Measurements from ENCODE around the gene LASP1.
"Not testable (repeated sequence)": the region's sequence is repeated elsewhere in the genome, so short reads cannot be mapped to it uniquely, and the experiment has no call there.

LASP1 gene

GRCh38 chr17:38869526-38870258 lies at the start of gene LASP1:
LASP1 (plus strand) TSS chr17:38870058; CDS start chr17:38870190, 132 bp downstream.
- in situ Hi-C loops (cut with HindIII; ENCODE audit: low sequenced_read_pairs) = loop anchor here (10.0 kb wide), 1 partner anchor 55 kb away; the partner anchor contains the start of gene LASP1NB

GRCh38 chr17:38824899-38825761 lies 44.7 kb upstream of the LASP1 start, which contains the start of gene CWC25:
CWC25 (minus strand) TSS chr17:38825321; CDS start chr17:38825183, 138 bp downstream.
- in situ Hi-C loops (cut with HindIII; ENCODE audit: low sequenced_read_pairs) = no loop called here

- in situ Hi-C loops (cut with HindIII; ENCODE audit: low sequenced_read_pairs) = no loop called here
Observed at GRCh38 chr17:38825762-38826247, 44.1 kb upstream of the LASP1 start.

GRCh38 chr17:38844261-38844757 lies 25.5 kb upstream of the LASP1 start:
- in situ Hi-C loops (cut with HindIII; ENCODE audit: low sequenced_read_pairs) = no loop called here

GRCh38 chr17:38848557-38848891 lies 21.3 kb upstream of the LASP1 start:
- in situ Hi-C loops (cut with HindIII; ENCODE audit: low sequenced_read_pairs) = no loop called here

GRCh38 chr17:38848939-38849605 lies 20.8 kb upstream of the LASP1 start:
- in situ Hi-C loops (cut with HindIII; ENCODE audit: low sequenced_read_pairs) = no loop called here

GRCh38 chr17:38850374-38850773 lies 19.5 kb upstream of the LASP1 start:
- in situ Hi-C loops (cut with HindIII; ENCODE audit: low sequenced_read_pairs) = no loop called here

- in situ Hi-C loops (cut with HindIII; ENCODE audit: low sequenced_read_pairs) = no loop called here
Observed at GRCh38 chr17:38851434-38851833, 18.4 kb upstream of the LASP1 start.

GRCh38 chr17:38852771-38853291 lies 17.0 kb upstream of the LASP1 start:
- in situ Hi-C loops (cut with HindIII; ENCODE audit: low sequenced_read_pairs) = no loop called here

- in situ Hi-C loops (cut with HindIII; ENCODE audit: low sequenced_read_pairs) = no loop called here
Observed at GRCh38 chr17:38853292-38854219, 16.3 kb upstream of the LASP1 start, which contains the start of gene RPL23. RPL23 (minus strand) TSS chr17:38853721; CDS start chr17:38853710, 11 bp downstream.

- in situ Hi-C loops (cut with HindIII; ENCODE audit: low sequenced_read_pairs) = not testable (repeated sequence)
Observed at GRCh38 chr17:38855101-38855714, 14.7 kb upstream of the LASP1 start.

GRCh38 chr17:38857271-38857670 lies 12.6 kb upstream of the LASP1 start:
- in situ Hi-C loops (cut with HindIII; ENCODE audit: low sequenced_read_pairs) = no loop called here

GRCh38 chr17:38861399-38861843 lies 8.4 kb upstream of the LASP1 start:
- in situ Hi-C loops (cut with HindIII; ENCODE audit: low sequenced_read_pairs) = no loop called here

GRCh38 chr17:38864636-38865398 lies 5.0 kb upstream of the LASP1 start:
- in situ Hi-C loops (cut with HindIII; ENCODE audit: low sequenced_read_pairs) = no loop called here

GRCh38 chr17:38867179-38867967 lies 2.5 kb upstream of the LASP1 start:
- in situ Hi-C loops (cut with HindIII; ENCODE audit: low sequenced_read_pairs) = no loop called here

- in situ Hi-C loops (cut with HindIII; ENCODE audit: low sequenced_read_pairs) = no loop called here
Observed at GRCh38 chr17:38867968-38868816, 1.7 kb upstream of the LASP1 start.

Data from endothelial cell of hepatic sinusoid (primary cell).